ENCODE results near the gene TRIM38.

The TRIM38 gene

DNA sequence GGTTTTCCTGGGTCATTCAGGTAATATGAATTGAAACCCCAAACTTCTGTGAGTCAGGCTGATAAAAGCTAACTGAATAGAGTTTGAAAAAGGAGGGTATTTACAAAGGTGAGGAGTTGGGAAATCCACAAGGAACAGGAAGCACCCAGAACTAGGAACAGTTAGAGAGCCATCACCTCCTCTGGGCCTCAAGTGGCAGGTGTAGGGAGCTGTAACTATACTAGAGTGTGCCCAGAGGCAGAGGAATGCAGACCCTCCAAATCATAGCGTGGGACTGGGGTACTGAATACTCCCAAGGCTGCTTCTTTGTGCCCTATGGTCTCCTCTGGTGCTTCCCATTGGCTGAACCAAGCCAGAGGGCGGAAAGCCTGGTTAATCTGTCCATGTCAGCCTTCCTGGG, 18.3 kb downstream of the TRIM38 start:
- Histone ChIP-seq H3K27ac (ENCODE audit: insufficient read depth in 1 of 2, low read depth in 1 of 2, low read length in 2 of 2, poor library complexity in 1 of 2, severe bottlenecking in 2 of 2) (no peak overlapping the region), H3K4me1 (ENCODE audit: control extremely low read depth in 1 of 4, control insufficient read depth in 4 of 4, insufficient read depth in 4 of 4, low read length in 3 of 4) (no peaks in the 10 kb centered on the region), H3K9me3 (ENCODE audit: control extremely low read depth in 1 of 5, control insufficient read depth in 4 of 5, insufficient read depth in 2 of 5, low read depth in 1 of 5, low read length in 4 of 5) (no peaks in the 10 kb centered on the region), H3K36me3 (ENCODE audit: control insufficient read depth in 4 of 4, insufficient read depth in 4 of 4, low read length in 3 of 4) (peaks cover 18 to 79% (median 46%) of the 10 kb centered on the region in 4 experiments), H3K4me3 (ENCODE audit: control insufficient read depth in 1 of 7, extremely low read depth in 1 of 7, insufficient read depth in 4 of 7, low read depth in 2 of 7, low read length in 6 of 7) (no peak overlapping the region), H3K27me3 (replicated peaks in 2 of 5; ENCODE audit: control insufficient read depth in 4 of 5, insufficient read depth in 5 of 5, low read length in 4 of 5) (no peaks in the 10 kb centered on the region)
- no peak for DNase-seq
- 100% methylated on average over 1 of the region's 2 CpGs for WGBS (ENCODE audit: insufficient coverage)
- POLR2A ChIA-PET = no interaction called here
- CTCF ChIA-PET = interaction anchor here (1.0 to 1.5 kb wide), 3 partner anchors 11 to 17 kb away, joined by 3 to 6 read pairs (median 5); no protein-coding TSS in a partner anchor

- Histone ChIP-seq H3K4me1 (ENCODE audit: control extremely low read depth in 1 of 4, control insufficient read depth in 4 of 4, insufficient read depth in 4 of 4, low read length in 3 of 4) (no peaks in the 10 kb centered on the region), H3K27me3 (replicated peaks in 2 of 5; ENCODE audit: control insufficient read depth in 4 of 5, insufficient read depth in 5 of 5, low read length in 4 of 5) (no peaks in the 10 kb centered on the region), H3K4me3 (ENCODE audit: control insufficient read depth in 1 of 7, extremely low read depth in 1 of 7, insufficient read depth in 4 of 7, low read depth in 2 of 7, low read length in 6 of 7) (no peak overlapping the region), H3K27ac (ENCODE audit: insufficient read depth in 1 of 2, low read depth in 1 of 2, low read length in 2 of 2, poor library complexity in 1 of 2, severe bottlenecking in 2 of 2) (no peak overlapping the region), H3K9me3 (ENCODE audit: control extremely low read depth in 1 of 5, control insufficient read depth in 4 of 5, insufficient read depth in 2 of 5, low read depth in 1 of 5, low read length in 4 of 5) (no peaks in the 10 kb centered on the region), H3K36me3 (ENCODE audit: control insufficient read depth in 4 of 4, insufficient read depth in 4 of 4, low read length in 3 of 4) (peaks cover 16 to 72% (median 38%) of the 10 kb centered on the region in 4 experiments)
- WGBS (ENCODE audit: insufficient coverage) = 96% methylated on average over 4 of the region's 5 CpGs
- POLR2A ChIA-PET = no interaction called here
- CTCF ChIA-PET = interaction anchor here (1.0 to 1.5 kb wide), 3 partner anchors 10 to 17 kb away, joined by 3 to 6 read pairs (median 5); no protein-coding TSS in a partner anchor
- DNase-seq = no peak
Measured at GRCh38 chr6:25981568-25982263, 19.1 kb downstream of the TRIM38 start.

- WGBS (ENCODE audit: insufficient coverage) = 100% methylated on average over 1 of the region's 2 CpGs
- Histone ChIP-seq H3K4me3 (ENCODE audit: control insufficient read depth in 1 of 7, extremely low read depth in 1 of 7, insufficient read depth in 4 of 7, low read depth in 2 of 7, low read length in 6 of 7) (no peak overlapping the region), H3K36me3 (ENCODE audit: control insufficient read depth in 4 of 4, insufficient read depth in 4 of 4, low read length in 3 of 4) (peaks cover 12 to 58% (median 28%) of the 10 kb centered on the region in 4 experiments), H3K27me3 (replicated peaks in 2 of 5; ENCODE audit: control insufficient read depth in 4 of 5, insufficient read depth in 5 of 5, low read length in 4 of 5) (no peaks in the 10 kb centered on the region), H3K9me3 (ENCODE audit: control extremely low read depth in 1 of 5, control insufficient read depth in 4 of 5, insufficient read depth in 2 of 5, low read depth in 1 of 5, low read length in 4 of 5) (no peaks in the 10 kb centered on the region), H3K27ac (ENCODE audit: insufficient read depth in 1 of 2, low read depth in 1 of 2, low read length in 2 of 2, poor library complexity in 1 of 2, severe bottlenecking in 2 of 2) (no peak overlapping the region), H3K4me1 (ENCODE audit: control extremely low read depth in 1 of 4, control insufficient read depth in 4 of 4, insufficient read depth in 4 of 4, low read length in 3 of 4) (no peaks in the 10 kb centered on the region)
- CTCF ChIA-PET = no interaction called here
- POLR2A ChIA-PET = no interaction called here
- no peak for DNase-seq
Measured at GRCh38 chr6:25984265-25984664, 21.7 kb downstream of the TRIM38 start.

DNA sequence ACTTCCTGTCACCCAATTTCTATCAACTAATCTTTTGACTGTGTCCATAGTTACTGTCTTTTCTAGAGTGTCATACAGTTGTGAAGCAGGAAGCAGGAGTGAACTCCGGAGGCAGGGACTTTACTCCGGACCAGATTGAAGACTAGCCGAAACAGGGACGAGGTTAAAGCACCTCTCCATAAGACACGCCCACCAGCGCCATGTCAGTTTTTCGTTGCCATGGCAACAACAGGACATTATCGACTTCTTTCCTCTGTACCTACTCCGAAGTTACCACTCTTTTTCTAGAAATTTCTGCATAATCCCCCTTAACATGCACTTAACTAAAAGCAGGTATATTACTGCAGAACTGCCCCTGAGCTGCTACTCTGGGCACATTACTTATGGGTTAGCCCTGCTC, 25.2 kb downstream of the TRIM38 start:
- Histone ChIP-seq H3K27ac (ENCODE audit: insufficient read depth in 1 of 2, low read depth in 1 of 2, low read length in 2 of 2, poor library complexity in 1 of 2, severe bottlenecking in 2 of 2) (no peak overlapping the region), H3K27me3 (replicated peaks in 2 of 5; ENCODE audit: control insufficient read depth in 4 of 5, insufficient read depth in 5 of 5, low read length in 4 of 5) (no peaks in the 10 kb centered on the region), H3K9me3 (ENCODE audit: control extremely low read depth in 1 of 5, control insufficient read depth in 4 of 5, insufficient read depth in 2 of 5, low read depth in 1 of 5, low read length in 4 of 5) (no peaks in the 10 kb centered on the region), H3K36me3 (ENCODE audit: control insufficient read depth in 4 of 4, insufficient read depth in 4 of 4, low read length in 3 of 4) (peaks cover 9 to 34% (median 18%) of the 10 kb centered on the region in 4 experiments), H3K4me3 (ENCODE audit: control insufficient read depth in 1 of 7, extremely low read depth in 1 of 7, insufficient read depth in 4 of 7, low read depth in 2 of 7, low read length in 6 of 7) (no peak overlapping the region), H3K4me1 (ENCODE audit: control extremely low read depth in 1 of 4, control insufficient read depth in 4 of 4, insufficient read depth in 4 of 4, low read length in 3 of 4) (peaks cover 4 to 16% (median 8%) of the 10 kb centered on the region in 4 experiments)
- 98% methylated on average over 9 of the region's 9 CpGs for WGBS (ENCODE audit: insufficient coverage)
- CTCF ChIA-PET = no interaction called here
- DNase-seq = no peak
- POLR2A ChIA-PET = no interaction called here

DNA sequence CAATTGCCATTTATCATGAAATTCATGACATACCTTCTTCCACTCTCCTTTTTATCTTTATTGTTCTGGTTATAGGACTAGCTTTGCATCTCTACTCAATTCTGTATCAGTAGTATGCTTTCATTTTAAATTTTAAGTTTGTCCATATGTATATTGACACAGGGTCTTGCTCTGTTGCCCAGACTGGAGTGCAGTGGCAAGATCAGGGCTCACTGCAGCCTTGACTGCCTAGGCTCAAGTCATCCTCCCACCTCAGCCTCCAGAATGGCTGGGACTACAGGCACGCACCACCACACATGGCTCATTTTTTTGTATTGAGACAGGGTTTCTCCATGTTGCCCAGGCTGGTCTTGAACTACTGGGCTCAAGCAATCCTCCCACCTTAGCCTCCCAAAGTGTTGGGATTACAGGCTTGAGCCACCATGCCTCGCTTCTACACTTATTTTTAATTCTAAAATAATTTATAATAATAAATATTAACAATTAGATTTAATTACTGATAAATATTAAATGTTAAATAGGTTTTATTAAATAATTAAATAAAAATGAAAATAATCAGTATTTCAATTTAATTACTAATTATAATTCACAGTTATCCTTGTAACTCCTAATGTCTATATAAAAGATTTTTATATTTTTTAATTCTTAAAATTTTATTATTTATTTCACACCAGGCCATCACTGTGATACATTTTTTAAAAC, 27.7 kb downstream of the TRIM38 start:
- no peaks in the 10 kb centered on the region for H3K9me3 ChIP-seq (ENCODE audit: control extremely low read depth in 1 of 5, control insufficient read depth in 4 of 5, insufficient read depth in 2 of 5, low read depth in 1 of 5, low read length in 4 of 5)
- no peaks in the 10 kb centered on the region for H3K27me3 ChIP-seq (replicated peaks in 2 of 5; ENCODE audit: control insufficient read depth in 4 of 5, insufficient read depth in 5 of 5, low read length in 4 of 5)
- CTCF ChIA-PET = interaction anchor here (1.9 to 5.7 kb wide), 3 partner anchors 13 to 20 kb away, joined by 4 to 77 read pairs (median 9); no protein-coding TSS in a partner anchor
- peaks cover 5 to 28% (median 18%) of the 10 kb centered on the region in 4 experiments for H3K4me1 ChIP-seq (ENCODE audit: control extremely low read depth in 1 of 4, control insufficient read depth in 4 of 4, insufficient read depth in 4 of 4, low read length in 3 of 4)
- H3K4me3 ChIP-seq (ENCODE audit: control insufficient read depth in 1 of 7, extremely low read depth in 1 of 7, insufficient read depth in 4 of 7, low read depth in 2 of 7, low read length in 6 of 7) = no peak overlapping the region
- H3K36me3 ChIP-seq (ENCODE audit: control insufficient read depth in 4 of 4, insufficient read depth in 4 of 4, low read length in 3 of 4) = peaks cover 3 to 13% (median 4%) of the 10 kb centered on the region in 4 experiments
- 80% methylated on average over 1 of the region's 2 CpGs for WGBS (ENCODE audit: insufficient coverage)
- POLR2A ChIA-PET = no interaction called here
- no peak for DNase-seq
- H3K27ac ChIP-seq (ENCODE audit: insufficient read depth in 1 of 2, low read depth in 1 of 2, low read length in 2 of 2, poor library complexity in 1 of 2, severe bottlenecking in 2 of 2) = no peak overlapping the region

- peaks cover 8 to 30% (median 20%) of the 10 kb centered on the region in 4 experiments for H3K4me1 ChIP-seq (ENCODE audit: control extremely low read depth in 1 of 4, control insufficient read depth in 4 of 4, insufficient read depth in 4 of 4, low read length in 3 of 4)
- peak; percentile 82 to 98 (median 96) for DNase-seq
- peak overlapping the region; percentile 91 to 92 for H3K27ac ChIP-seq (ENCODE audit: insufficient read depth in 1 of 2, low read depth in 1 of 2, low read length in 2 of 2, poor library complexity in 1 of 2, severe bottlenecking in 2 of 2)
- ChIA-PET CTCF (interaction anchor here (0.6 to 5.7 kb wide), 18 partner anchors 9 to 98 kb away, joined by 3 to 77 read pairs (median 6); a partner anchor contains a TSS), POLR2A (interaction anchor here (0.8 to 2.7 kb wide), 6 partner anchors 12 to 52 kb away, joined by 3 to 18 read pairs (median 4); a partner anchor contains a TSS)
- no peaks in the 10 kb centered on the region for H3K9me3 ChIP-seq (ENCODE audit: control extremely low read depth in 1 of 5, control insufficient read depth in 4 of 5, insufficient read depth in 2 of 5, low read depth in 1 of 5, low read length in 4 of 5)
- H3K4me3 ChIP-seq (ENCODE audit: control insufficient read depth in 1 of 7, extremely low read depth in 1 of 7, insufficient read depth in 4 of 7, low read depth in 2 of 7, low read length in 6 of 7) = peak overlapping the region; percentile 77 to 96 (median 81)
- no peaks in the 10 kb centered on the region for H3K27me3 ChIP-seq (replicated peaks in 2 of 5; ENCODE audit: control insufficient read depth in 4 of 5, insufficient read depth in 5 of 5, low read length in 4 of 5)
- under 1% methylated on average over 22 of the region's 30 CpGs for WGBS (ENCODE audit: insufficient coverage)
- peaks cover 0 to 10% (median 3%) of the 10 kb centered on the region in 4 experiments for H3K36me3 ChIP-seq (ENCODE audit: control insufficient read depth in 4 of 4, insufficient read depth in 4 of 4, low read length in 3 of 4)
Measured at GRCh38 chr6:25991785-25992412, 29.3 kb downstream of the TRIM38 start.

Data from common myeloid progenitor, CD34-positive (primary cell).